Hepatocyte (in vitro differentiated cells): Measurements from ENCODE around the gene BAX. TPM values are rescaled to one million over a fixed set of nuclear protein-coding genes. Genes with fewer than 3 reads are reported as not detected.
A peak's percentile ranks its signal among the peaks of the same experiment; 100 is the strongest.

ENCODE experiments used
- DNase-seq: peaks from one replicate; pipeline ENCODE4 v3.0.0-alpha.2; 2016; ENCODE audit warnings: low spot score
- H2AFZ ChIP-seq: fragments of 200-600 bp; sonication (generic); 2 replicates; pipeline ENCODE4 v1.6.0; 2016; ENCODE audit warnings: antibody characterized with exemption, mild to moderate bottlenecking
- H3K27ac ChIP-seq: fragments of 200-600 bp; sonication (generic); 2 replicates; pipeline ENCODE4 v1.5.1; 2016; ENCODE audit warnings: mild to moderate bottlenecking
- H3K27me3 ChIP-seq: fragments of 200-600 bp; sonication (generic); 2 replicates; pipeline ENCODE4 v1.6.1; 2016
- H3K36me3 ChIP-seq: fragments of 200-600 bp; sonication (generic); replicated peaks from 2 replicates; pipeline ENCODE4 v1.5.1; 2016; ENCODE audit warnings: low read depth; ENCODE audit not compliant: insufficient read depth
- H3K4me1 ChIP-seq: fragments of 200-600 bp; sonication (generic); 2 replicates; pipeline ENCODE4 v1.5.1; 2016; ENCODE audit warnings: mild to moderate bottlenecking, moderate library complexity; ENCODE audit not compliant: insufficient read depth
- H3K4me2 ChIP-seq: fragments of 200-600 bp; sonication (generic); 2 replicates; pipeline ENCODE4 v1.6.0; 2016
- H3K4me3 ChIP-seq: fragments of 200-600 bp; sonication (generic); 2 replicates; pipeline ENCODE4 v1.5.1; 2016; ENCODE audit warnings: mild to moderate bottlenecking
- H3K79me2 ChIP-seq: fragments of 200-600 bp; sonication (generic); 2 replicates; pipeline ENCODE4 v1.6.0; 2017; ENCODE audit warnings: mild to moderate bottlenecking
- H3K9me2 ChIP-seq: fragments of 200-600 bp; sonication (generic); replicated peaks from 2 replicates; pipeline ENCODE4 v1.6.0; 2017; ENCODE audit warnings: mild to moderate bottlenecking; ENCODE audit not compliant: insufficient read depth
- H3K9me3 ChIP-seq: fragments of 200-600 bp; sonication (generic); 2 replicates; pipeline ENCODE4 v1.5.1; 2016; ENCODE audit warnings: low read depth, mild to moderate bottlenecking
- H4K20me1 ChIP-seq: fragments of 200-600 bp; sonication (generic); 2 replicates; pipeline ENCODE4 v1.6.0; 2016; ENCODE audit warnings: mild to moderate bottlenecking; ENCODE audit not compliant: insufficient read depth, poor library complexity, severe bottlenecking
- EZH2 ChIP-seq: fragments of 200-600 bp; sonication (generic); IDR thresholded peaks from 2 replicates; pipeline ENCODE4 v1.6.1; 2016; ENCODE audit warnings: antibody characterized with exemption, mild to moderate bottlenecking, borderline replicate concordance
- EZH2phosphoT487 ChIP-seq: fragments of 200-600 bp; sonication (generic); IDR thresholded peaks from one replicate; pipeline ENCODE4 v1.6.1; 2018; ENCODE audit warnings: antibody characterized with exemption, mild to moderate bottlenecking, low read depth, moderate library complexity; ENCODE audit not compliant: unreplicated experiment, severe bottlenecking
- WGBS: methylation state at CpG from one replicate; pipeline ENCODE4 v1.1.6; 2016; ENCODE audit warnings: low lambda C conversion rate; ENCODE audit errors: missing lambda C conversion rate; 5-methylcytosine and 5-hydroxymethylcytosine counted together
- polyA plus RNA-seq: library from polyadenylated mRNA; unstranded; fragments of >200 nt; fragmentation: Nextera tagmentation; extraction: Ambion mirVana; gene quantifications from 2 replicates; pipeline ENCODE4 v1.2.1, GENCODE V29; 2016
- total RNA-seq: library from RNA; depleted of rRNA; stranded (reverse); fragments of >200 nt; gene quantifications from 2 replicates; pipeline ENCODE4 v1.2.3, GENCODE V29; 2014
- TF ChIP-seq, protein P1 (sequence below): fragments of 200-600 bp; sonication (generic); IDR thresholded peaks from 2 replicates; pipeline ENCODE4 v1.5.1; 2016; ENCODE audit warnings: antibody characterized with exemption, mild to moderate bottlenecking; ENCODE audit not compliant: poor library complexity

BAX gene
- total and polyA plus RNA-seq, 2 experiments from 2014 or later, result 77.3 to 116 TPM

DNA sequence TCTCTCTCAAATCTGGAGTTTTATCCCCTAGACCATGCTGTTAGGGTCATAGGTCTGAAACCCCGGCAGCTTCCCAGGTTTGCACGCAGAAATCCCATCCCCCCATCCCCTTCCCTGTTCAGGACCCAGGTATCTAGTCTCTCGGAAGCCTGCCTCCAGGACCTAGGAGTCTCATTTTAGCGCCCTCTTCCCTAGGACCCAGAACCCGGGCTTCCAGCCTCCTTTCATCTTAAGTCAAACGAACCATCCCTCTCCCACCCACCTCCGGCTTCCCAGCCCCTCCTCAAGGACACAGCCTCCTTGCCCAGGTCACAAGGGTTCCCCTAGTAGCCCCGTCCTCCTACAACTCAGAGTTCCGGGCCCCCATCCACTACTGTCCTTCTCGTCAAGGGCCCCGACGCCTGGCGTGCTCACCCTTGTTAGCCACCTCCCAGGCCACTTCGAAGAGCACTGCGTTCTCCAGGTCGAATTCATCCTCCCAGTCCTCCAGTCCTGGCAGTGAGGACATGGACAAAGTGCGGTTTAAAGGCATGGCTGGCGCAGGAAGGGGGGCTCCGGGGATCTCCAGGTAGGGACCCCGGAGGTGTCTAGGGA, 38.0 kb downstream of the BAX start:
- Histone ChIP-seq H3K9me3 (no peaks in the 10 kb centered on the region), H3K4me2 (peak overlapping the region; percentile 94), H3K4me3 (peak overlapping the region; percentile 47), H3K27me3 (no peaks in the 10 kb centered on the region), H3K79me2 (peaks cover 68% of the 10 kb centered on the region), H3K9me2 (no peaks in the 10 kb centered on the region), H3K36me3 (no peaks in the 10 kb centered on the region), H4K20me1 (peaks cover 4% of the 10 kb centered on the region), H2AFZ (peak overlapping the region; percentile 16), H3K27ac (peak overlapping the region; percentile 94), H3K4me1 (peaks cover 18% of the 10 kb centered on the region)
- no peak for DNase-seq
- WGBS, result 1% methylated on average over 20 of the region's 20 CpGs
- TF ChIP-seq EZH2phosphoT487, result no peak
- TF ChIP-seq, protein P1, sequence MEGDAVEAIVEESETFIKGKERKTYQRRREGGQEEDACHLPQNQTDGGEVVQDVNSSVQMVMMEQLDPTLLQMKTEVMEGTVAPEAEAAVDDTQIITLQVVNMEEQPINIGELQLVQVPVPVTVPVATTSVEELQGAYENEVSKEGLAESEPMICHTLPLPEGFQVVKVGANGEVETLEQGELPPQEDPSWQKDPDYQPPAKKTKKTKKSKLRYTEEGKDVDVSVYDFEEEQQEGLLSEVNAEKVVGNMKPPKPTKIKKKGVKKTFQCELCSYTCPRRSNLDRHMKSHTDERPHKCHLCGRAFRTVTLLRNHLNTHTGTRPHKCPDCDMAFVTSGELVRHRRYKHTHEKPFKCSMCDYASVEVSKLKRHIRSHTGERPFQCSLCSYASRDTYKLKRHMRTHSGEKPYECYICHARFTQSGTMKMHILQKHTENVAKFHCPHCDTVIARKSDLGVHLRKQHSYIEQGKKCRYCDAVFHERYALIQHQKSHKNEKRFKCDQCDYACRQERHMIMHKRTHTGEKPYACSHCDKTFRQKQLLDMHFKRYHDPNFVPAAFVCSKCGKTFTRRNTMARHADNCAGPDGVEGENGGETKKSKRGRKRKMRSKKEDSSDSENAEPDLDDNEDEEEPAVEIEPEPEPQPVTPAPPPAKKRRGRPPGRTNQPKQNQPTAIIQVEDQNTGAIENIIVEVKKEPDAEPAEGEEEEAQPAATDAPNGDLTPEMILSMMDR, result no peak
- no peak for TF ChIP-seq EZH2

DNA sequence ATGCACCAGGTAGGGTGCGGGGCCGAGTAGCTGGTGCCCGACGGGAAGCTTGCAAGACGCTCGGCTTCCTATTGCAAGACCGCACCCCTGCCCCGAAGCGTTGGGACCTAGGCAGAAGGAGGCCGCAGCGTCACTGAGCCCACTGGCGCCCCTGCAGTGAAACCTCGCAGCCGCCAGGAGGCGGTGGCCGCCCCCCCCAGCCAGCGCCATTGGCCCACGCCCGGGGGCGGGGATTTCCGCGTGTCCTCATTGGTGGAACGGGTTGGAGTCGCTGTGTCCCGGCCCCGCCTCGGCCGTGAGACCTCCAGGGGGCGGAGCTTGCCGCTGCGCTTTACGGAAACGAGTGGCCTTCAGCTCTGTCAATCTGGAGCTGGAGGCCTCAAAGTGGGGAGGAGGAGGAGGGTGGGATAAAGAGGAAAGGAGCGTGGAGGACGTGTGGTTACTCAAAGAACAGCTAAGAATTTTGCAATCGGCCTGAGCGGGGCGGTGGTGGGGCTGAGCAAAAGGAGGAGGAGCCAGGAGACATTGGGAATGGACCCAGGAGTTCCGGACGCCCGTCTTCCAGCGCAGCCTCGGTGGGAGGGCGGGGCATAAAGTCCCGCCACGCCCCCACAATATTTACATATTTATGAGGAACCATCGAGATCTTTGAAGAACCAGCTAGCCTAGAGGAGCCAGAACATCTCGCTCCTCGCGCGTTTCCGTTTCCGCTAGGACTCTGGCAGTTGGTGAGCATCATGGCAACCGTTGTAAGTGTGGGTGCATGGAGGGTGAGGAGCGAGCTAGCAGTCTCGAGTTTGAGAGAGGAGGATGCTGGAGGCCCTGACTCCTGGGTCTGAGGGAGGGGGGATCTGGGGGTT, 38.7 kb downstream of the BAX start, which contains the start of the genes GYS1 and RUVBL2:
Gene GYS1 (minus strand): TSS at position 135 of the 860 bp plus-strand sequence. CDS start 197 bp downstream, outside the sequence.
Gene RUVBL2 (plus strand): TSS at position 713 of the 860 bp plus-strand sequence. CDS start 25 bp downstream, at position 738.
- H3K27ac ChIP-seq, result peak within 1 kb of the TSS; percentile 94
- TF ChIP-seq, protein P1, result peak; percentile 95
- no peak for TF ChIP-seq EZH2
- TF ChIP-seq EZH2phosphoT487, result no peak
- H3K36me3 ChIP-seq, result no peaks in the 10 kb centered on the region
- peaks cover 18% of the 10 kb centered on the region for H3K4me1 ChIP-seq
- 1% methylated on average over 55 of the region's 56 CpGs for WGBS
- H3K4me3 ChIP-seq, result peak within 1 kb of the TSS; percentile 47
- H3K9me3 ChIP-seq, result no peaks in the 10 kb centered on the region
- no peaks in the 10 kb centered on the region for H3K27me3 ChIP-seq
- peak; percentile 100 for DNase-seq
- peak within 1 kb of the TSS; percentile 17 for H2AFZ ChIP-seq
- H4K20me1 ChIP-seq, result peaks cover 4% of the 10 kb centered on the region
- H3K9me2 ChIP-seq, result no peaks in the 10 kb centered on the region
- peaks cover 72% of the 10 kb centered on the region for H3K79me2 ChIP-seq
- H3K4me2 ChIP-seq, result peak within 1 kb of the TSS; percentile 94

DNA sequence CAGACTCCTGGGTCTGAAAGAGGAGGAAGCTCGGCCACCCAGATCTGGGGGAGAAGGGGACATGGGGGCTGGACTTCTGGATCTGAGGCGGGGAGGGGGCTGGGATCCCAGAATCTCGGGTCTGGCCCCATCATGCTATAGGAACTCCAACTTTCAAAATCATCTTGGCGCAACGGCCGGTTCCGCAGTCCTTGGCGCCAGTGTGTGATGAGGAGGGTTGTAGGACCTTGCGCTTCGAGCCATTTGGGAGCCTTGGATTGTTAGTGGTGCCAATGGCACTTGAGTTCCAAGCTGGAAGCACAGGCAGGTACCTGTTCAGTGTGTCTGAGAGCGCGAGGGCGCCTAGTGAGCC, 39.3 kb downstream of the BAX start:
- no peaks in the 10 kb centered on the region for H3K36me3 ChIP-seq
- TF ChIP-seq EZH2 (no peak), EZH2phosphoT487 (no peak)
- TF ChIP-seq, protein P1, result no peak
- H3K4me3 ChIP-seq, result peak overlapping the region; percentile 27
- peaks cover 72% of the 10 kb centered on the region for H3K79me2 ChIP-seq
- no peaks in the 10 kb centered on the region for H3K9me2 ChIP-seq
- H3K27me3 ChIP-seq, result no peaks in the 10 kb centered on the region
- peaks cover 18% of the 10 kb centered on the region for H3K4me1 ChIP-seq
- peaks cover 4% of the 10 kb centered on the region for H4K20me1 ChIP-seq
- WGBS, result 6% methylated on average over 11 of the region's 13 CpGs
- H2AFZ ChIP-seq, result peak overlapping the region; percentile 17
- H3K27ac ChIP-seq, result peak overlapping the region; percentile 72
- H3K9me3 ChIP-seq, result no peaks in the 10 kb centered on the region
- no peak for DNase-seq
- peak overlapping the region; percentile 92 for H3K4me2 ChIP-seq
